Ascending aorta (tissue), 2 donors: ENCODE measurements around the gene TES. TPM values are rescaled to one million over a fixed set of nuclear protein-coding genes. Genes with fewer than 3 reads are reported as not detected.
"Not testable (repeated sequence)": the region's sequence is repeated elsewhere in the genome, so short reads cannot be mapped to it uniquely, and the experiment has no call there.

Experiments used
- DNase-seq, 2 donors: peaks; one replicate each; pipeline ENCODE4 v3.0.0-alpha.2; 2019; ENCODE audit warnings: low spot score in 2 of 2
- H3K27ac ChIP-seq, 2 donors: fragments of 200-600 bp; sonication (generic); one replicate each; pipeline ENCODE4 v1.5.1; 2016 to 2017; ENCODE audit warnings: mild to moderate bottlenecking in 1 of 2
- H3K27me3 ChIP-seq: fragments of 200-600 bp; sonication (generic); one replicate; pipeline ENCODE4 v1.5.1; 2017
- H3K36me3 ChIP-seq, 2 donors: fragments of 200-600 bp; sonication (generic); one replicate each; pipeline ENCODE4 v1.5.1; 2016
- H3K4me1 ChIP-seq, 2 donors: fragments of 200-600 bp; sonication (generic); one replicate each; pipeline ENCODE4 v1.5.1; 2016 to 2017; ENCODE audit warnings: mild to moderate bottlenecking in 1 of 2
- H3K4me3 ChIP-seq, 2 donors: fragments of 200-600 bp; sonication (generic); one replicate each; pipeline ENCODE4 v1.5.1; 2016 to 2017; ENCODE audit warnings: mild to moderate bottlenecking in 1 of 2
- H3K9me3 ChIP-seq, 2 donors: fragments of 200-600 bp; sonication (generic); one replicate each; pipeline ENCODE4 v1.5.1; 2016
- CTCF ChIP-seq, 3 experiments: fragments of 200-600 bp in 2 of 3; fragments of 450-650 bp in 1 of 3; sonication (generic) in 2 of 3; IDR thresholded peaks; one replicate each; pipeline ENCODE4 v1.5.1; 2016 to 2019; ENCODE audit warnings: antibody characterized with exemption in 3 of 3, mild to moderate bottlenecking in 1 of 3, moderate library complexity in 1 of 3
- intact Hi-C: fragments of 100-400 bp; cut with DNase I; formaldehyde crosslinking; loops from one replicate; pipeline ENCODE4 v1.15.1; 2023
- total RNA-seq: library from RNA; depleted of rRNA; stranded (reverse); fragments of >200 nt; gene quantifications from one replicate; pipeline ENCODE4 v1.1.0, GENCODE V29; 2016

Gene TES
- total RNA-seq, 1 donor from 2014 or later = 108 TPM

GRCh38 chr7:116172353-116172752 lies 38.0 kb upstream of the TES start:
- H3K27ac ChIP-seq = no peak overlapping the region
- no peak for DNase-seq

GRCh38 chr7:116173051-116174028 lies 37.0 kb upstream of the TES start:
- peak; percentile 26 to 59 (median 56) for TF ChIP-seq CTCF (IDR thresholded peaks at IDR 0.05)
- Histone ChIP-seq H3K36me3 (no peaks in the 10 kb centered on the region), H3K4me1 (peaks cover 0 to 4% of the 10 kb centered on the region in 2 donors), H3K27ac (no peak overlapping the region), H3K9me3 (no peaks in the 10 kb centered on the region), H3K4me3 (no peak overlapping the region), H3K27me3 (no peaks in the 10 kb centered on the region)
- intact Hi-C loops = loop anchor here (2.0 to 10.0 kb wide), 3 partner anchors 417 to 951 kb away; no protein-coding TSS in a partner anchor
- DNase-seq = no peak

More at GRCh38 chr7:116172353-116172752, 38.0 kb upstream of the TES start:
- intact Hi-C loops = loop anchor here (2.0 to 10.0 kb wide), 3 partner anchors 418 to 952 kb away; no protein-coding TSS in a partner anchor
- no peaks in the 10 kb centered on the region for H3K36me3 ChIP-seq
- H3K4me1 ChIP-seq = peaks cover 0 to 3% of the 10 kb centered on the region in 2 donors
- H3K4me3 ChIP-seq = no peak overlapping the region
- no peak for TF ChIP-seq CTCF (IDR thresholded peaks at IDR 0.05)
- no peaks in the 10 kb centered on the region for H3K9me3 ChIP-seq
- H3K27me3 ChIP-seq = no peaks in the 10 kb centered on the region

GRCh38 chr7:116175095-116175494 lies 35.2 kb upstream of the TES start:
- not testable (repeated sequence) for H3K4me3 ChIP-seq
- intact Hi-C loops = loop anchor here (5.0 to 10.0 kb wide), 2 partner anchors 352 to 950 kb away; partner anchors contain the start of gene CAV1

GRCh38 chr7:116176226-116176625 lies 34.1 kb upstream of the TES start:
- Histone ChIP-seq H3K4me1 (peaks cover 0 to 4% of the 10 kb centered on the region in 2 donors), H3K36me3 (no peaks in the 10 kb centered on the region), H3K9me3 (no peaks in the 10 kb centered on the region), H3K27ac (no peak overlapping the region), H3K27me3 (no peaks in the 10 kb centered on the region), H3K4me3 (no peak overlapping the region)
- DNase-seq = no peak
- no peak for TF ChIP-seq CTCF (IDR thresholded peaks at IDR 0.05)
- intact Hi-C loops = loop anchor here (5.0 to 10.0 kb wide), 2 partner anchors 351 to 949 kb away; partner anchors contain the start of gene CAV1

More at GRCh38 chr7:116175095-116175494, 35.2 kb upstream of the TES start:
- not testable (repeated sequence) for DNase-seq, H3K36me3 ChIP-seq, H3K27ac ChIP-seq, H3K27me3 ChIP-seq, H3K4me1 ChIP-seq, H3K9me3 ChIP-seq

- no peak for TF ChIP-seq CTCF (IDR thresholded peaks at IDR 0.05)
- Histone ChIP-seq H3K27me3 (no peaks in the 10 kb centered on the region), H3K4me1 (peaks cover 0 to 4% of the 10 kb centered on the region in 2 donors), H3K4me3 (no peak overlapping the region), H3K9me3 (no peaks in the 10 kb centered on the region), H3K27ac (no peak overlapping the region), H3K36me3 (no peaks in the 10 kb centered on the region)
- no peak for DNase-seq
- intact Hi-C loops = loop anchor here (5.0 to 10.0 kb wide), 2 partner anchors 350 to 948 kb away; partner anchors contain the start of gene CAV1
Observed at GRCh38 chr7:116177009-116177408, 33.3 kb upstream of the TES start.

GRCh38 chr7:116180302-116180701 lies 30.0 kb upstream of the TES start:
- TF ChIP-seq CTCF (IDR thresholded peaks at IDR 0.05) = peak; percentile 64 to 78 (median 77)

More at GRCh38 chr7:116180302-116180701, 30.0 kb upstream of the TES start:
- H3K4me3 ChIP-seq = no peak overlapping the region
- H3K4me1 ChIP-seq = peaks cover 0 to 4% of the 10 kb centered on the region in 2 donors
- H3K27ac ChIP-seq = no peak overlapping the region
- no peaks in the 10 kb centered on the region for H3K36me3 ChIP-seq
- intact Hi-C loops = loop anchor here (1.0 kb wide), 1 partner anchor 56 kb away; no protein-coding TSS in a partner anchor
- no peaks in the 10 kb centered on the region for H3K27me3 ChIP-seq
- H3K9me3 ChIP-seq = no peaks in the 10 kb centered on the region
- DNase-seq = no peak
